Mucosa of descending colon (tissue), 3 donors: ENCODE results near the gene CSNK1A1. TPM values are rescaled to one million over a fixed set of nuclear protein-coding genes. Genes with fewer than 3 reads are reported as not detected.
A peak's percentile ranks its signal among the peaks of the same experiment; 100 is the strongest.

ENCODE experiments used
- ATAC-seq: fragments of 200-7000 bp; cut with Tn5 transposase; one replicate; pipeline ENCODE4 v1.9.1; 2020; ENCODE audit warnings: mild to moderate bottlenecking, moderate library complexity
- DNase-seq, 3 donors: peaks; one replicate each; pipeline ENCODE4 v3.0.0-alpha.2; 2020
- H3K36me3 ChIP-seq: fragments of 200-600 bp; one replicate; pipeline ENCODE4 v1.8.0; 2021; ENCODE audit warnings: low read depth, mild to moderate bottlenecking
- H3K4me1 ChIP-seq: fragments of 200-600 bp; one replicate; pipeline ENCODE4 v1.8.0; 2021; ENCODE audit warnings: low read depth, mild to moderate bottlenecking
- H3K4me3 ChIP-seq: fragments of 200-600 bp; one replicate; pipeline ENCODE4 v1.8.0; 2021; ENCODE audit warnings: mild to moderate bottlenecking
- H3K9me3 ChIP-seq: fragments of 200-600 bp; one replicate; pipeline ENCODE4 v1.8.0; 2021; ENCODE audit warnings: mild to moderate bottlenecking
- CTCF ChIP-seq: fragments of 200-600 bp; IDR thresholded peaks from one replicate; pipeline ENCODE4 v1.8.0; 2022; ENCODE audit warnings: antibody characterized with exemption, mild to moderate bottlenecking
- intact Hi-C, 2 donors: fragments of 100-400 bp; cut with DNase I in 1 of 2; cut with micrococcal nuclease in 1 of 2; formaldehyde crosslinking; loops; one replicate each; pipeline versions ENCODE4 v1.11.0 to v1.11.1; 2022; cut with DNase I, micrococcal nuclease
- total RNA-seq, 3 donors: library from RNA; stranded (reverse); fragmentation: NEBNext Ultra II Directional in 2 of 3; extraction: Animal tissue kit (Norgen Biotek cat#: 25700) in 2 of 3; gene quantifications; one replicate each; pipeline versions ENCODE4 v1.2.1 to v1.2.4, GENCODE V29; 2021 to 2023
- donor health status: DM: no; HTN: no; CAD: no; lungs with moderate emphysema.
- donor health status: DM: no; HTN: no; CAD: no.
- donor health status: DM: no; HTN: yes; CAD: no.

Gene CSNK1A1
- total RNA-seq, 3 donors from 2014 or later = 200 to 233 (median 224) TPM

- TF ChIP-seq CTCF = no peak
- ATAC-seq (peak; percentile 83), DNase-seq (peak in 2 of 3 donors; percentile 61 to 93)
- no peaks in the 10 kb centered on the region for H3K9me3 ChIP-seq
- H3K4me3 ChIP-seq = no peak overlapping the region
- peaks cover 4% of the 10 kb centered on the region for H3K36me3 ChIP-seq
- intact Hi-C loops = loop anchor here in 1 of 2 donors (5.0 kb wide), 1 partner anchor 34 kb away; no protein-coding TSS in a partner anchor
- peaks cover 46% of the 10 kb centered on the region for H3K4me1 ChIP-seq
Measured at GRCh38 chr5:149485655-149486615, 65.3 kb downstream of the CSNK1A1 start.

GRCh38 chr5:149481485-149481884 lies 69.8 kb downstream of the CSNK1A1 start:
- no peak for DNase-seq
- H3K4me3 ChIP-seq = no peak overlapping the region
- no peak for ATAC-seq
- H3K4me1 ChIP-seq = peaks cover 22% of the 10 kb centered on the region
- no peaks in the 10 kb centered on the region for H3K36me3 ChIP-seq
- no peak for TF ChIP-seq CTCF
- intact Hi-C loops = no loop called here
- no peaks in the 10 kb centered on the region for H3K9me3 ChIP-seq

GRCh38 chr5:149478761-149479160 lies 72.5 kb downstream of the CSNK1A1 start:
- Histone ChIP-seq H3K36me3 (no peaks in the 10 kb centered on the region), H3K9me3 (no peaks in the 10 kb centered on the region), H3K4me3 (no peak overlapping the region), H3K4me1 (peaks cover 10% of the 10 kb centered on the region)
- intact Hi-C loops = no loop called here
- ATAC-seq (no peak), DNase-seq (no peak)
- no peak for TF ChIP-seq CTCF

GRCh38 chr5:149475777-149476176 lies 75.5 kb downstream of the CSNK1A1 start:
- Histone ChIP-seq H3K4me3 (no peak overlapping the region), H3K4me1 (peaks cover 12% of the 10 kb centered on the region), H3K36me3 (no peaks in the 10 kb centered on the region), H3K9me3 (no peaks in the 10 kb centered on the region)
- DNase-seq (no peak), ATAC-seq (no peak)
- no peak for TF ChIP-seq CTCF
- intact Hi-C loops = no loop called here

- Histone ChIP-seq H3K4me1 (peaks cover 12% of the 10 kb centered on the region), H3K36me3 (no peaks in the 10 kb centered on the region), H3K4me3 (no peak overlapping the region), H3K9me3 (no peaks in the 10 kb centered on the region)
- DNase-seq (peak in 2 of 3 donors; percentile 64 to 78), ATAC-seq (peak; percentile 87)
- intact Hi-C loops = no loop called here
- TF ChIP-seq CTCF = no peak
Measured at GRCh38 chr5:149474198-149474597, 77.0 kb downstream of the CSNK1A1 start.
